ENCODE results near the gene CARD8. TPM values are rescaled to one million over a fixed set of nuclear protein-coding genes. Genes with fewer than 3 reads are reported as not detected.

Gene CARD8
- polyA plus RNA-seq, 1 donor from 2014 or later, result 23.0 TPM

GRCh38 chr19:48196321-48196763 lies 59.4 kb downstream of the CARD8 start:
- no peaks in the 10 kb centered on the region for H3K9me3 ChIP-seq (ENCODE audit: low read length)
- H3K79me2 ChIP-seq (replicated peaks; ENCODE audit: insufficient read depth, low read length), result no peaks in the 10 kb centered on the region
- H3F3A ChIP-seq (ENCODE audit: insufficient read depth, low read length, poor library complexity, severe bottlenecking), result no peaks in the 10 kb centered on the region
- H3K9ac ChIP-seq (ENCODE audit: low read length), result no peak overlapping the region
- TF ChIP-seq TAF1 (IDR thresholded peaks at IDR 0.05; ENCODE audit: low read depth) (no peak), SMC3 (conservative IDR thresholded peaks at IDR 0.05; ENCODE audit: poor library complexity) (no peak), CTCF (IDR thresholded peaks at IDR 0.05; ENCODE audit: poor library complexity, severe bottlenecking) (no peak), POLR2AphosphoS5 (IDR thresholded peaks at IDR 0.05) (no peak), MXI1 (conservative IDR thresholded peaks at IDR 0.05; ENCODE audit: poor library complexity, severe bottlenecking) (no peak), EP300 (conservative IDR thresholded peaks at IDR 0.05; ENCODE audit: poor library complexity, severe bottlenecking) (no peak), REST (IDR thresholded peaks at IDR 0.05; ENCODE audit: borderline replicate concordance) (no peak), RAD21 (conservative IDR thresholded peaks at IDR 0.05) (no peak), EZH2 (IDR thresholded peaks at IDR 0.05; ENCODE audit: borderline replicate concordance, insufficient read depth, low read length, poor library complexity, severe bottlenecking) (no peak)
- no peak overlapping the region for H3K27ac ChIP-seq (ENCODE audit: low read length)
- H4K20me1 ChIP-seq (ENCODE audit: insufficient read depth), result no peaks in the 10 kb centered on the region
- H3K9me2 ChIP-seq (ENCODE audit: insufficient read depth, low read length), result no peaks in the 10 kb centered on the region
- H2AFZ ChIP-seq (ENCODE audit: low read depth, low read length), result no peak overlapping the region
- H3K4me3 ChIP-seq (ENCODE audit: low read length), result no peak overlapping the region
- no peaks in the 10 kb centered on the region for H3K36me3 ChIP-seq (ENCODE audit: insufficient read depth, low read length)
- no peaks in the 10 kb centered on the region for H3K27me3 ChIP-seq (ENCODE audit: insufficient read depth, low read depth, low read length)
- H3K4me2 ChIP-seq (ENCODE audit: low read length), result no peak overlapping the region

GRCh38 chr19:48194844-48195830 lies 60.6 kb downstream of the CARD8 start:
- Histone ChIP-seq H4K20me1 (ENCODE audit: insufficient read depth) (no peaks in the 10 kb centered on the region), H3K9me2 (ENCODE audit: insufficient read depth, low read length) (no peaks in the 10 kb centered on the region), H3K27ac (ENCODE audit: low read length) (no peak overlapping the region), H3K36me3 (ENCODE audit: insufficient read depth, low read length) (no peaks in the 10 kb centered on the region), H3K4me3 (ENCODE audit: low read length) (no peak overlapping the region), H3K9me3 (ENCODE audit: low read length) (no peaks in the 10 kb centered on the region), H3K9ac (ENCODE audit: low read length) (no peak overlapping the region), H3F3A (ENCODE audit: insufficient read depth, low read length, poor library complexity, severe bottlenecking) (no peaks in the 10 kb centered on the region), H2AFZ (ENCODE audit: low read depth, low read length) (no peak overlapping the region), H3K4me2 (ENCODE audit: low read length) (no peak overlapping the region), H3K79me2 (replicated peaks; ENCODE audit: insufficient read depth, low read length) (no peaks in the 10 kb centered on the region), H3K27me3 (ENCODE audit: insufficient read depth, low read depth, low read length) (no peaks in the 10 kb centered on the region)
- TF ChIP-seq MXI1 (conservative IDR thresholded peaks at IDR 0.05; ENCODE audit: poor library complexity, severe bottlenecking) (no peak), RAD21 (conservative IDR thresholded peaks at IDR 0.05) (no peak), EZH2 (IDR thresholded peaks at IDR 0.05; ENCODE audit: borderline replicate concordance, insufficient read depth, low read length, poor library complexity, severe bottlenecking) (no peak), REST (IDR thresholded peaks at IDR 0.05; ENCODE audit: borderline replicate concordance) (no peak), POLR2AphosphoS5 (IDR thresholded peaks at IDR 0.05) (no peak), SMC3 (conservative IDR thresholded peaks at IDR 0.05; ENCODE audit: poor library complexity) (no peak), TAF1 (IDR thresholded peaks at IDR 0.05; ENCODE audit: low read depth) (no peak), EP300 (conservative IDR thresholded peaks at IDR 0.05; ENCODE audit: poor library complexity, severe bottlenecking) (no peak), CTCF (IDR thresholded peaks at IDR 0.05; ENCODE audit: poor library complexity, severe bottlenecking) (no peak)
